Mesendoderm (in vitro differentiated cells): Measurements from ENCODE around the gene SNRNP48.

Source experiments
- DNase-seq: peaks from one replicate; pipeline ENCODE4 v3.0.0; 2013
- H2AK5ac ChIP-seq: 2 replicates; pipeline ENCODE4 v1.6.1; 2013; ENCODE audit warnings: low read length, inconsistent platforms
- H2BK120ac ChIP-seq: 2 replicates; pipeline ENCODE4 v1.6.1; 2013; ENCODE audit warnings: low read depth, mild to moderate bottlenecking, low read length, moderate library complexity, mixed read lengths
- H2BK15ac ChIP-seq: replicated peaks from 2 replicates; pipeline ENCODE4 v1.6.1; 2013; ENCODE audit warnings: low read depth, mild to moderate bottlenecking, moderate library complexity
- H2BK5ac ChIP-seq: 2 replicates; pipeline ENCODE4 v1.6.1; 2013; ENCODE audit warnings: low read length, inconsistent platforms
- H3K18ac ChIP-seq: 2 replicates; pipeline ENCODE4 v1.6.1; 2013; ENCODE audit warnings: mild to moderate bottlenecking, low read length, mixed read lengths
- H3K23ac ChIP-seq: one replicate; pipeline ENCODE4 v1.6.1; 2013; ENCODE audit warnings: low read length
- H3K27ac ChIP-seq: 2 replicates; pipeline ENCODE4 v1.5.1; 2013; ENCODE audit warnings: low read depth, mild to moderate bottlenecking, inconsistent platforms, low read length, moderate library complexity
- H3K27me3 ChIP-seq: 2 replicates; pipeline ENCODE4 v1.6.1; 2013; ENCODE audit warnings: low read length, control low read depth, mild to moderate bottlenecking, inconsistent platforms; ENCODE audit not compliant: insufficient read depth, poor library complexity
- H3K36me3 ChIP-seq: 2 replicates; pipeline ENCODE4 v1.6.1; 2013; ENCODE audit warnings: low read length, inconsistent platforms; ENCODE audit not compliant: control insufficient read depth, insufficient read depth
- H3K4ac ChIP-seq: one replicate; pipeline ENCODE4 v1.6.1; 2013; ENCODE audit warnings: low read depth, mild to moderate bottlenecking, low read length, moderate library complexity
- H3K4me1 ChIP-seq: 2 replicates; pipeline ENCODE4 v1.6.1; 2013; ENCODE audit warnings: low read depth, low read length, inconsistent platforms; ENCODE audit not compliant: control insufficient read depth
- H3K4me2 ChIP-seq: 2 replicates; pipeline ENCODE4 v1.6.1; 2013; ENCODE audit warnings: low read length
- H3K4me3 ChIP-seq: 2 replicates; pipeline ENCODE4 v1.5.1; 2013; ENCODE audit warnings: mild to moderate bottlenecking, low read length
- H3K56ac ChIP-seq: one replicate; pipeline ENCODE4 v1.6.1; 2013; ENCODE audit warnings: low read length
- H3K79me1 ChIP-seq: 2 replicates; pipeline ENCODE4 v1.6.1; 2013; ENCODE audit warnings: low read length, inconsistent platforms
- H3K79me2 ChIP-seq: 2 replicates; pipeline ENCODE4 v1.6.1; 2013; ENCODE audit warnings: mild to moderate bottlenecking, low read length; ENCODE audit not compliant: control insufficient read depth, insufficient read depth
- H3K9ac ChIP-seq: 2 replicates; pipeline ENCODE4 v1.6.1; 2013; ENCODE audit warnings: low read length, inconsistent platforms
- H4K5ac ChIP-seq: one replicate; pipeline ENCODE4 v1.6.1; 2013; ENCODE audit warnings: low read length
- H4K8ac ChIP-seq: one replicate; pipeline ENCODE4 v1.6.1; 2013; ENCODE audit warnings: low read depth, mild to moderate bottlenecking, control low read depth, low read length, moderate library complexity
- WGBS: extraction: QIAGEN DNeasy Blood & Tissue Kit; methylation state at CpG from one replicate; pipeline ENCODE4 v1.1.7; 2013; ENCODE audit warnings: low lambda C conversion rate, missing lambda C conversion rate; ENCODE audit not compliant: insufficient coverage; ENCODE audit errors: extremely low coverage; 5-methylcytosine and 5-hydroxymethylcytosine counted together

Gene SNRNP48

DNA sequence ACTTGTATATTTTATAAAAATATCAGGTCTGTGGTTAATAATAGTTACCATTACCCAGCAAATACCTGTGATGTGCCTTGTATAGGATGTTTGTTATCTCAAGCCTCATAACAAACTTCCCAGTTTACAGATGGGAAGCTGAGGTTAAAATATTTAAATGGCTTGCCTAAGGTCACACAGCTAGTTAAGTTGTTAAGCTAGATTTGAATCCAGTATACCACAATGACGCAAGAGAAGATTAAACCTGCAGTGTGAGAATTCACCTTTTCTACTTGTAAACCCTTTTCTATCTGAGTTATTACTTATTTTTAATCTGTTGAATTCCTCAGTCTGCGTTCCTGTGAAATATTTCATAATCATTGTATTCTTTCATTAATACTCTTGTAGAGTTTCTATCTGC is 43.6 kb upstream of the SNRNP48 start:
- Histone ChIP-seq H3K4me1 (peaks cover 9% of the 10 kb centered on the region), H3K56ac (no peak overlapping the region), H4K8ac (no peak overlapping the region), H3K27me3 (no peaks in the 10 kb centered on the region), H2BK15ac (no peak overlapping the region), H3K27ac (no peak overlapping the region), H3K9ac (no peak overlapping the region), H3K36me3 (no peaks in the 10 kb centered on the region), H3K18ac (no peak overlapping the region), H3K4me3 (no peak overlapping the region), H3K4me2 (no peak overlapping the region), H2BK120ac (no peak overlapping the region), H3K79me2 (peaks cover 12% of the 10 kb centered on the region), H2AK5ac (no peak overlapping the region), H3K23ac (no peak overlapping the region), H2BK5ac (no peak overlapping the region), H4K5ac (no peak overlapping the region), H3K4ac (no peak overlapping the region), H3K79me1 (peaks cover 9% of the 10 kb centered on the region)
- no peak for DNase-seq
- WGBS: no CpG with 5 or more reads among the region's 2 CpGs

DNA sequence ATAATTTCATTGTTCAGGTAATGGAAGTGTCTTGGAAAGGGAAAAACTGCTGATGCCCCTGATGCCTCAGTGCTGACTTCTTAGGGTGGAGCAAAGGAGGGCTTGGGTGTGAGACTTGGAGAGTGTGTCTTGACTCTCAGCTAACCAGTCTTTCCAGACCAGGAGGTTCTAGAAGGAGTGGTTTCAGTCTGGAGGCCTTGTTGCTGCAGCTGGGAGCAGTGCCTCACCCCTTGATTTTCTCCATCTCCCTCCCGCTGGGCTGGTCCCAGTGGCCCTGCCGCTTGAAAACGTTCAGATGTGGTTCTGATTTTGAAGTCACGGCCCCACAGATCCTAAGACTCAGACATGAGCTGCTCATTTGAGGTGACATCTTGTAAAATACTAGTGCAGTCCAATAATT is 43.1 kb upstream of the SNRNP48 start:
- H3K79me2 ChIP-seq: peaks cover 15% of the 10 kb centered on the region
- WGBS: no CpG with 5 or more reads among the region's 4 CpGs
- DNase-seq: peak; percentile 5

GRCh38 chr6:7547315-7547714 is 42.7 kb upstream of the SNRNP48 start:
- H3K18ac ChIP-seq: no peak overlapping the region
- peaks cover 9% of the 10 kb centered on the region for H3K4me1 ChIP-seq
- H3K27ac ChIP-seq: no peak overlapping the region
- no CpG with 5 or more reads among the region's 4 CpGs for WGBS
- H4K5ac ChIP-seq: no peak overlapping the region
- peaks cover 15% of the 10 kb centered on the region for H3K79me2 ChIP-seq
- H2BK5ac ChIP-seq: no peak overlapping the region
- H3K4ac ChIP-seq: no peak overlapping the region
- no peak overlapping the region for H2BK120ac ChIP-seq
- H3K23ac ChIP-seq: no peak overlapping the region
- H3K56ac ChIP-seq: no peak overlapping the region
- no peak overlapping the region for H3K9ac ChIP-seq
- peaks cover 11% of the 10 kb centered on the region for H3K79me1 ChIP-seq
- H3K27me3 ChIP-seq: no peaks in the 10 kb centered on the region
- H3K4me2 ChIP-seq: no peak overlapping the region
- no peaks in the 10 kb centered on the region for H3K36me3 ChIP-seq
- no peak overlapping the region for H2BK15ac ChIP-seq
- DNase-seq: no peak
- H2AK5ac ChIP-seq: no peak overlapping the region
- no peak overlapping the region for H4K8ac ChIP-seq
- H3K4me3 ChIP-seq: no peak overlapping the region

More for the DNA sequence above, 43.1 kb upstream of the SNRNP48 start:
- no peak overlapping the region for H2BK15ac ChIP-seq
- H2BK5ac ChIP-seq: no peak overlapping the region
- H3K79me1 ChIP-seq: peaks cover 11% of the 10 kb centered on the region
- H3K56ac ChIP-seq: no peak overlapping the region
- H3K18ac ChIP-seq: no peak overlapping the region
- H3K4me3 ChIP-seq: no peak overlapping the region
- no peak overlapping the region for H3K27ac ChIP-seq
- no peak overlapping the region for H4K5ac ChIP-seq
- H3K4ac ChIP-seq: no peak overlapping the region
- no peak overlapping the region for H2BK120ac ChIP-seq
- no peak overlapping the region for H2AK5ac ChIP-seq
- H3K4me1 ChIP-seq: peaks cover 9% of the 10 kb centered on the region
- H3K9ac ChIP-seq: no peak overlapping the region
- no peak overlapping the region for H3K23ac ChIP-seq
- no peaks in the 10 kb centered on the region for H3K36me3 ChIP-seq
- H3K27me3 ChIP-seq: no peaks in the 10 kb centered on the region
- H4K8ac ChIP-seq: no peak overlapping the region
- H3K4me2 ChIP-seq: no peak overlapping the region

GRCh38 chr6:7550433-7550801 is 39.6 kb upstream of the SNRNP48 start:
- WGBS: no CpG with 5 or more reads among the region's 2 CpGs
- H3K27me3 ChIP-seq: no peaks in the 10 kb centered on the region

DNA sequence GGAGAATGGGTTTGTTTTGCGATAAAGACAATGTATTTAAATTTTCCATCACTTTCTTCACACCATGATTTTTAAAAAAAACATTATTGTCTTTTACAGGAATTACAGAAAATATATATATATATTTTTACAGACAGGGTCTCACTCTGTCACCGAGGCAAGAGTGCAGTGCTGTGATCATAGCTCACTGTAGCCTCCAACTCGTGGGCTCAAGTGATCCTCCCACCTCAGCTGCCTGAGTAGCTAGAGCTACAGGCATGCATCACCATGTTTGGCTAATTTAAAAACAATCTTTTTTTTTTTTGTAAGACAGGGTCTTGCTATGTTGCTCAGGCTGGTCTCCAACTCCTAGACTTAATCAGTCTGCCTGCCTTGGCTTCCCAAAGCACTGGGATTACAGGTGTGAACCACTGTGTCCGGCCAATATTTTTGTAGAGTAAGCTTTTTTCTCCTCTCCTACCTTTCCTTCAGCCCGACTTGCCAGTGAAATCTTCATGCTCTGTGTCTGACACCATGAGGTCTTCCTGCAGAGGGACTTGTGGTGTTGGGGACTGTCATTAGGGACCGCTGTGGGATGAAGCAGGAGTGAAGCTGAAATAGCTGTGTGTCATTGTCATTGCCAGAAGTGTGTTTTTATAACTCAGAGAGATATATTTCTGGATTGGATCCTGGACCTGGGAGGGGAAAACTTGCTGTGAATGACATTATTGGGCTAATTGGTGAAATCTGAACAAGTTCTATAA is 35.3 kb upstream of the SNRNP48 start:
- Histone ChIP-seq H3K79me1 (peaks cover 6% of the 10 kb centered on the region), H2BK15ac (no peak overlapping the region), H4K8ac (no peak overlapping the region), H3K27ac (no peak overlapping the region), H3K4ac (no peak overlapping the region), H3K18ac (no peak overlapping the region), H3K27me3 (no peaks in the 10 kb centered on the region), H2AK5ac (no peak overlapping the region), H3K9ac (no peak overlapping the region), H2BK5ac (no peak overlapping the region), H3K4me1 (no peaks in the 10 kb centered on the region), H3K23ac (no peak overlapping the region), H3K79me2 (peaks cover 3% of the 10 kb centered on the region), H3K36me3 (no peaks in the 10 kb centered on the region), H2BK120ac (no peak overlapping the region), H4K5ac (no peak overlapping the region), H3K4me3 (no peak overlapping the region), H3K56ac (no peak overlapping the region), H3K4me2 (no peak overlapping the region)
- WGBS: no CpG with 5 or more reads among the region's 6 CpGs
- DNase-seq: no peak

More at GRCh38 chr6:7550433-7550801, 39.6 kb upstream of the SNRNP48 start:
- Histone ChIP-seq H2BK15ac (no peak overlapping the region), H2BK120ac (no peak overlapping the region), H2BK5ac (no peak overlapping the region), H3K4me1 (peaks cover 8% of the 10 kb centered on the region), H4K8ac (no peak overlapping the region), H3K79me2 (peaks cover 12% of the 10 kb centered on the region), H2AK5ac (no peak overlapping the region), H3K4me3 (no peak overlapping the region), H3K36me3 (no peaks in the 10 kb centered on the region), H3K79me1 (peaks cover 12% of the 10 kb centered on the region), H3K4me2 (no peak overlapping the region), H3K23ac (no peak overlapping the region), H3K4ac (no peak overlapping the region), H3K27ac (no peak overlapping the region), H4K5ac (no peak overlapping the region), H3K9ac (no peak overlapping the region), H3K18ac (no peak overlapping the region), H3K56ac (no peak overlapping the region)
- DNase-seq: no peak

DNA sequence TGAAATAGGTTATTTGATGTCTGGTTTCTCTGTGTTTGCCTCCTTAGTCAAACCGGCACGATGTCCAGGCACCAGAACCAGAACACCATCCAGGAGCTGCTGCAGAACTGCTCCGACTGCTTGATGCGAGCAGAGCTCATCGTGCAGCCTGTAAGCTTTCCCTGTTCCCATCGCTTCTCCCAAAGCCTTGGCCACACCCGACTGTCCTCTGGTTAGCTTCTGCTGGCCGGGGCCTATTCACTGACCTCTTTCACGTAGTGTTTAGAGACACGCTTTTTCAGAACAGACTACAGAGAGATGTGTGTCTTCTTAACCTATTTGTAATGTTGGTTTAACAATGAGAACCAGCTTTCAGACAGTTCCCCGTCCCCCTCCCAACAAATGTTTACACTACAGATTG is 34.3 kb upstream of the SNRNP48 start:
- Histone ChIP-seq H3K18ac (no peak overlapping the region), H2BK15ac (no peak overlapping the region), H3K79me2 (peaks cover 3% of the 10 kb centered on the region), H3K4me1 (no peaks in the 10 kb centered on the region), H3K23ac (no peak overlapping the region), H3K4ac (no peak overlapping the region), H3K27me3 (no peaks in the 10 kb centered on the region), H3K27ac (no peak overlapping the region), H2AK5ac (no peak overlapping the region), H3K79me1 (peaks cover 6% of the 10 kb centered on the region), H3K4me3 (no peak overlapping the region), H3K4me2 (no peak overlapping the region), H3K9ac (no peak overlapping the region), H4K5ac (no peak overlapping the region), H3K36me3 (no peaks in the 10 kb centered on the region), H2BK5ac (no peak overlapping the region), H4K8ac (no peak overlapping the region), H3K56ac (no peak overlapping the region), H2BK120ac (no peak overlapping the region)
- WGBS: no CpG with 5 or more reads among the region's 11 CpGs
- DNase-seq: no peak
